ENCODE results near the gene POLR1G. TPM values are rescaled to one million over a fixed set of nuclear protein-coding genes. Genes with fewer than 3 reads are reported as not detected.

Gene POLR1G
- total RNA-seq, 4 donors from 2014 or later, result 4.0 to 8.1 (median 5.6) TPM

DNA sequence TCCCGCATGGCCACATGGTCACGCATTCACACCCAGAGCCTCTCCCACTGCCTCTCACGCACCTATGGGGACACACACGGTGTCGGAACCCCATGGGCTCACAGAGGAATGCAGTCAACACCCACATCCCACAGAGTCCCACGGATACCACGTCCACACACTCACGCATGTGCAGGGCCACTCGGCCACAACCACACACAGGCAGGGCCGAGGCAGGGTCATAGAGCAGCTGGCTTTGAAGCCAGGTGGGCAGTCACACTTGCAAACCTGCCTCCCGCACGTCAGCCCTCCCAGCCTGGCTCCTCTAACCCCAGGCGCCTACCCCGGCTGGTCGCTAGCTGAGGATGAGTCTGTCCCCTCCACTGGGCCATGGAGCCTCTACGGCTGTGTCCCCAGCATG is 44.2 kb upstream of the POLR1G start:
- 92 to 95% methylated on average over 16 of the region's 16 CpGs for WGBS, 2 donors
- intact Hi-C loops (cut with DNase I; ENCODE audit: low total_unique reads), result no loop called here
- no peak overlapping the region for H3K4me3 ChIP-seq (ENCODE audit: low read depth, poor library complexity, severe bottlenecking)
- TF ChIP-seq CTCF (IDR thresholded peaks at IDR 0.05), result no peak
- TF ChIP-seq POLR2A (IDR thresholded peaks at IDR 0.05), result no peak
- no peak for DNase-seq (ENCODE audit: low spot score in 2 of 2)

GRCh38 chr19:45363861-45364459 is 42.5 kb upstream of the POLR1G start:
- no peak for TF ChIP-seq CTCF (IDR thresholded peaks at IDR 0.05)
- no peak for TF ChIP-seq POLR2A (IDR thresholded peaks at IDR 0.05)
- intact Hi-C loops (cut with DNase I; ENCODE audit: low total_unique reads), result no loop called here

GRCh38 chr19:45364696-45365095 is 41.7 kb upstream of the POLR1G start:
- H3K4me3 ChIP-seq (ENCODE audit: low read depth, poor library complexity, severe bottlenecking), result no peak overlapping the region
- no peak for DNase-seq (ENCODE audit: low spot score in 2 of 2)
- 85 to 88% methylated on average over 9 to 10 of the region's 12 CpGs for WGBS, 2 donors
- no peak for TF ChIP-seq POLR2A (IDR thresholded peaks at IDR 0.05)
- no peak for TF ChIP-seq CTCF (IDR thresholded peaks at IDR 0.05)
- intact Hi-C loops (cut with DNase I; ENCODE audit: low total_unique reads), result no loop called here

More at GRCh38 chr19:45363861-45364459, 42.5 kb upstream of the POLR1G start:
- H3K4me3 ChIP-seq (ENCODE audit: low read depth, poor library complexity, severe bottlenecking), result no peak overlapping the region
- no peak for DNase-seq (ENCODE audit: low spot score in 2 of 2)
- WGBS, 2 donors, result 92 to 93% methylated on average over 29 to 44 of the region's 44 CpGs

DNA sequence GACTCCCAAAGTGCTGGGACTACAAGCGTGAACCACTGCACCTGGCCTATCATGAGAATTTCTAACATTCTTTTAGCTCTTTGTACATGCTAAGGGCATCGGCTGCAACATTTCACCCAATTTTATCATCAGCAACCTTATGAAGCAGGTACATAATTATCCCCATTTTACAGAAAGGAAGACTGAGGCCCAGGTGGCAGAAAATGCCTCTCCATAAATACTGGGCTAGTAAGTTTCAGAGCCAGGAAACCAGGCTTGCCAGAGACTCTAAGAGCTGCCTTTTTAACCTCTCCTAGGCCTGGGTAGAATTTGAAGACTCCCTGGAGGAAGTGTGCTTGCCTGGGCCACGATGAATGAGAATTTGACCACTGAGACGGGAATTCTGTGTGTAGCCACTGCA is 38.3 kb upstream of the POLR1G start:
- intact Hi-C loops (cut with DNase I; ENCODE audit: low total_unique reads), result no loop called here
- WGBS, 2 donors, result 94 to 99% methylated on average over 4 of the region's 4 CpGs

DNA sequence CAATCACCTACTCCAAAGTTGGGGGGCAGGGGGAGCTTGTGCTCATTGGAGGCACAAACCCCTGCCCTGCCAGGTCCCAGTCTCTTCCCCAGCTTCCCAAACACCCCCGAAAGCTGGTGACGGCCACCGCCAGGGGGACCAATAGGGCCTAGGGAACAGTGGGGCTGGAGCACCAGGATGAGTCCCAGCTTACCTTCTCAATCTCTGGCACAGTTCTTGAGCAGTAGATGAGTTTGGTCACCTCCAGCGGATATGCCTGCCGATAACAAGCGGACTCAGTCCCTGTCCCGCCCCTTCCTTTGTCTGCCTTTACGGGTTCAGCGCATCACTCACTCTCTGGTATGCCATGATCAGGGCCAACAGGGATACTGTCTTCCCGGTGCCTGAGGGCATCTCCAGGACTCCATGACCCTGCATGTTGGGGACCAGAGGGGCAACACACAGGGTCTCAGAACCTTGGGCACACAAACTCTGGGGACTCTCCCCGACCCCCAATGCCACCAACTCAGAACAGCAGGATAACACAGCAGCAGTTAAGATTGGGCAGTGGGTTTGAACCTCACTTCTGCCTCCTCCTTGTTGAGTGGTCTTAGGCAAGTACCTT is 37.6 kb upstream of the POLR1G start:
- 85 to 87% methylated on average over 11 of the region's 11 CpGs for WGBS, 2 donors
- no peak for TF ChIP-seq CTCF (IDR thresholded peaks at IDR 0.05)
- no peak for TF ChIP-seq POLR2A (IDR thresholded peaks at IDR 0.05)
- no peak overlapping the region for H3K4me3 ChIP-seq (ENCODE audit: low read depth, poor library complexity, severe bottlenecking)
- no peak for DNase-seq (ENCODE audit: low spot score in 2 of 2)
- intact Hi-C loops (cut with DNase I; ENCODE audit: low total_unique reads), result no loop called here

More for the DNA sequence above, 38.3 kb upstream of the POLR1G start:
- DNase-seq (ENCODE audit: low spot score in 2 of 2), result no peak
- no peak overlapping the region for H3K4me3 ChIP-seq (ENCODE audit: low read depth, poor library complexity, severe bottlenecking)
- no peak for TF ChIP-seq CTCF (IDR thresholded peaks at IDR 0.05)

Measured in lower leg skin (tissue), 4 donors.